GOT3 (cell line): ENCODE results near the gene JAG2.

ENCODE experiments used
- DNase-seq: peaks from one replicate; lab custom pipeline; 2025; ENCODE audit warnings: mixed read lengths; lab: John Stamatoyannopoulos, UW

The JAG2 gene

DNA sequence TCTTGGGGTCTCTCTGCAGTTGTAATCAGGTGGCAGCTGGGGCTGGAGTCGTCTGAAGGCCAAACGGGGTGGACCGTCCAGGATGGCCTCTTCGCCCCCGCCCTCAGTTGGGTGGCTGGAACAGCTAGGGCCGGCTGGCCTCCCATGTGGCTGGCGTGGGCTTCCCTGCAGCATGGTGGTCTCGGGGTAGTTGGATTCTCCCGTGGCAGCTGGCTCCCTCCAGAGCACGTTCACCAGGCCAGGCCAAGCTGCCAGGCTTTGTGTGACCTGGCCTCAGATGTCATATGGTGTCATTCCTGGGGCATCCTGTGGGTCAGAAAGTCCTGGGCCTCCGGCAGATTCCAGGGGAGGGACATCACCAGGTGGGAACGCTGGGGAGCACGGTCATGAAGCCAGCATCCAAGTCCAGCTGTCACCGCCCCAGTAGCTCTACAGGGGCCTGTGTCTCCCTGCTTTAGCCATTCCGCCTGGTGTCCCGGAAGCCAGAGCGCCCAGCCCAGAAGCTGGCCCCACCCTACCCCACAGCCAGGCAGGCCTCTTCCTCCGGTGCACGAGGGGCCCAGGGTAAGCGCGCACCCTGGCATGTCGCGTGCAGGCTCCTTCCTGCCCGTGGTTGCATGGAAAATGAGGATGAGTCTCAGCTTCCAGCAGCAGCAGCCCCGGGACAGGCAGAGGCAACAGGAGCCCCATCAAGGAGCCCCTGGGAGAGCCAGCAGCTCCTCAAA lies 13.9 kb upstream of the JAG2 start:
- no peak for DNase-seq

DNA sequence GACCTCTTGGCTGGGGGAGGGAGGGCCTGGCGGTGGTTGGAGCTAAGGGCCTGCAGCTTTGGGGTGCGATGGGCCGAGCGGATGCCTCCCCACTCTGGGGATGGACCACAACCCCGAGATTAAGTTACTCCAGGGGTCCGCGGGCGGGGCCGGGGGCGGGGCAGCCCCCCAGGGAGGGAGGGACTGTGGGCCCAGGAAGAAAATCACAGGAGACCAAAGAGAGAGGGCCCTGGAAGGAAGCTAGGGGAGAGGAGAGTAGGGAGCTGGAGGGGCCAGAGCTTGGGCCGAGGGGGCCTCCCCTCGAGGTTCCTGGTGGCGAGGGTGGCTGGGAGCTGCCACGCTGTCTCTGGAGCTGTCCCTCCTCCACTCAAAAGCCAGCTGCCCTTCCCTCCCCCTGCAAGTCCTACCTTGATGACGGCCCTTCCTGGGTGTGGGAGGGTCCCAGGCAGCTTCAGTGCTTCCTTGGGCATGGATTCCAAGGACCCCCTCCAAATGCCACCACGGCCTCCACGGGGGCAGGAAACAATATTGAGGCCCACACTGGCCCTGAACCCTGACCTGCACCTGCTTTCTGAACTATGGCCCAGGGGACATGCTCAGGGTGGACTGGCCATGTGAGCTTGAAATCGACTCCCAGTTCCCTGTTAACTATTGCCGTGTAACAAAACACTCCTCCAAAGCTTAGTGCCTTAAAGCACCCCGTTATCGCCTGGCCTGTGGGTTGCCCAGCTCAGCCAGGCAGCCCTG lies 13.1 kb upstream of the JAG2 start:
- DNase-seq = no peak

DNA sequence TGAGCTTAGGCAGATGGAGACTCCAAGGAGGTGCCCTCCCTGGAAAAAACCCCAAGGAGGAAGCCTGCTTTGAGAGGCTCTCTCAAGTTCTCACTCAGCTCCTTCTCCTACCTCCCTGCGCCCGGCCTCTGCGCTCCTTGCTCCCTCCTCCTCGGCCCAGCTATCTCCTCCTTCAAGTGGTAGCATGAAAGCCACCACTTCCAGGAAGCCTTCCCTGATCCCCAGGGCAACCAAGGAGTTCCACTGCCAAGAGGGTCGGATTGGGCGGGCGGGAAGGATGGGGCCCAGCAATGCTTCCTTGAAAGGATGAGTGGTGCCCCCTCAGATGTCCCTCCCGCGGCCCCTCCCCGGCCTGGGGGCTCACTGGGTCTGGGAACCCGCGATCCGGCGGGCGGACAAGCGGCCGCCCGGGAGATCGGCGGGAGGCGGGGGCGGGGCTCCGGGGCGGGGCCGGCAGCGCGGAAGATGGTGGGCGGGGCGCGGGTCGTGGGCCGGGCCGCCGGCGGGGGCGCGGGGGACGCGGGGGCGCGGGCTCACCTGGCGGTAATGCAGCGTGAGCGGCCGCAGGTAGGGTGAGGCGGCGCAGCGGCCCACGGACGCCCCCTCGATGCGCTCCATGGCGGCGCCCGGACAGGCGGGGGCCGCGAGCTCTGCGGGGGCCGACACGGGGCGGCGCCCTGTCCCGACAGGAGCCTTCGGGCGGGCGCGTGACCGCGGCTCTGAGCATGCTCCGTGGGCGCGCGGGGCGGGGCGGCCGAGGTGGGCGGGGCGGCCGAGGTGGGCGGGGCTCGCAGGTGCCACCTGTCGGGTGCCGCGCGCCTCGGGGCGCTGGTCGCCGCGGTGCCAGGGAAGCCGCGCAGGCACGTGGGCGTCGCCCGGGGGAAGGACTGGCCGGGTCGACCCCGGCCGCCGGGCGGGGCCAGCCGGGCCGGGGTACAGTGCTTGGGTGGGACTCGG lies 12.3 kb upstream of the JAG2 start, which contains the start of gene NUDT14:
Gene NUDT14, minus strand, starts transcription at position 721 of the 957 bp plus-strand sequence. Its CDS starts 103 bp downstream, at position 618.
- no peak for DNase-seq

GRCh38 chr14:105179191-105179590 lies 10.6 kb upstream of the JAG2 start:
- no peak for DNase-seq

DNA sequence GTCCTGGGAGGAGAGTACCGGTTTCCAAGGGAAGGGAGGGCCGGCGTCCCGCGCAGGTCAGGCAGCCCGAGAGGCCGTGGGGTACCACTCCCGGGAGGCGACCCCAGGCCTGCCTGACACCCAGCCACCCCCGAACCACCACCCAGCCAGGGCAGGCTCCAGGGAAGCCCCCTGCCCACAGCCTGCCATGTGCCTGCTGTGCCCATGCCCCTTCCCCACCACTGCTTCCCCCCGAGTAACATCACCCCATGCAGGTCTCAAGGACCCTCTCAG lies 10.2 kb upstream of the JAG2 start:
- no peak for DNase-seq

- no peak for DNase-seq
Measured at GRCh38 chr14:105178069-105178867, 9.7 kb upstream of the JAG2 start.

- no peak for DNase-seq
Measured at GRCh38 chr14:105177082-105177481, 8.5 kb upstream of the JAG2 start.

DNA sequence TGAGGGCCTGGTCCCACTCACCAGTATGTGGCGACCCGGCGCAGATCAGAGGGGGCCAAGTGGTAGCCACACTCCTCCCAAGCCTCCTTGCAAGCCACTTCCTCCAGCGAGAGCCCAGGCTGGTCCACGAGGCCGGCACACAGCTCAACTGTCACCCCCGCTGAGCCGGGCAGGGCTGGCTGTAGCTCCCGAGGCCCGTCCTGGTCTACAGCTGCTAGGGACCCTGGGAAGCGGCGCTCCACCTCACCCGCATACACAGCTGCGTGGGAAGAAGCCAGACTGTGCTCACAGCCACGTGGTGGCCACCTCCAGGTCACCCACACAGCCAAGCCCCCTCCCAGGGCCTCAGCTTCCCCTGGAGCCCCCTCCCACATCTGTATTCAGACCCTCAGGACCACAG lies 7.9 kb upstream of the JAG2 start:
- no peak for DNase-seq

DNA sequence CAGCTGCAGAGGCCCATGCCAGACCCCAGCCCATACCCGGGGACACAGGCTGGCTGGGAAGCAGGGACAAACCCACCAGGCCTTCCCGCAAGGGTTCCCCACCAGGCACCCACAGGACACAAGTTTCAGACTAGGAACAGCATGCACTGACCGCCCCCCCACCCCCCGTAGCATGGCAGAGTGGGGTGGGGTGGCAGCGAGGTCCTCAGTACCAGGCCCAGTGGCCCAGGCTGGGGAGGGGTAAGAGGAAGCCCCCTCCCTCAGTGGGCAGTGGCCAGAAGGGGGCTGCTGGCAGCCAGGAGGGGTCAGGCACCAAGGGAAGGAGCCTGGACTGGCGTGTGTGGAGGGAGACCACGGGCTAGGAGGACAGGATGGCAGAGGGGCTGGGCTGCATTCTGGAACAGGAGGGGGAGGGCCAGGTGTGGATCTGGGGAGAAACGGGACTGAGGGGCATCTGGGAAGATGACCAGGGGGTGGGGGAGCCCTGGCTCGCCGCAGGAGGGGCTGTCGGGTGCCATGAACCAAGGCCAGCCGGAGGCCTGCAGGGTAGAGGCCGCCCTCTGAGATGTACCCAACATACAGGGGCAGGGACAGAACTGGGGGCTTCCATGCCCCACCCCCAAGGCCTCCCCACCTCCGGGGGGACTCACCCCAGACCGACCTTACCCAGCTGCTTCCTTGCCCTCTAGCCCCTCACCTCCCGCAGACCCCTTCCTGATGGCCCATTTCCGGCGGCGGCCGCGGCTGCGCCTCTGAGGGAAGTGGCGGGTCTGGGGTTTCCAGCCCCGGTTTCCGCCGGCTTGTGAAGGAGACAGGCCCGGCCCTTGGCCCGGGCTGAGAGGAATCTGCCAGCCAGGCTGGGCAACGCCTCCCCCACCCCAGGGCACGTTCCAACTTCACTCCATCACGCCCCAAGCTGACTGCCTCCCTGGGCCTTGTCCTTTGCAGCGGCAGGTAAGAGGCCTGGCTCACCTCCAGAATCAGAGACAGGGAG lies 5.6 kb upstream of the JAG2 start:
- DNase-seq = no peak

- DNase-seq = no peak
Measured at GRCh38 chr14:105173145-105173544, 4.6 kb upstream of the JAG2 start.

DNA sequence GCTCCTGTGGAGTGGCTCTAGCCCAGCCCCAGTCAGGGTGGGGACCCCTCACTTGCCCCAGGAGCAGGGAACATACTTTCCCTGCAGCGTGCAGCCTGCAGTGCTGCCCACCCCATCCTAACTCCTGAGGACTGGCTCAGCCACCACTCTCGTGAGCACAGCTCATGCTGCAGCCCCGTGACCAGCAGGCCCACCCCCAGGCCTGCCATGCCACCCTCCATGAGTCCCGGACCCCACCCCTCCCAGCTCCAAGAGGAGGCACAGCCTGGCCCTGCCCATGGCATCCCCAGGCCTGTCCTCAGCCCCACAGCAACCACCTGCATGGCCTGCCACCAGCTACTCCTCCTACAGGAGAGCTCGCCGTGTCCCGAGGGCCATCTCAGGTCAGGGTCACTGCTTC lies 3.9 kb upstream of the JAG2 start:
- no peak for DNase-seq

- no peak for DNase-seq
Measured at GRCh38 chr14:105171004-105171673, 2.6 kb upstream of the JAG2 start.

GRCh38 chr14:105169776-105170655 lies 1.4 kb upstream of the JAG2 start:
- no peak for DNase-seq

DNA sequence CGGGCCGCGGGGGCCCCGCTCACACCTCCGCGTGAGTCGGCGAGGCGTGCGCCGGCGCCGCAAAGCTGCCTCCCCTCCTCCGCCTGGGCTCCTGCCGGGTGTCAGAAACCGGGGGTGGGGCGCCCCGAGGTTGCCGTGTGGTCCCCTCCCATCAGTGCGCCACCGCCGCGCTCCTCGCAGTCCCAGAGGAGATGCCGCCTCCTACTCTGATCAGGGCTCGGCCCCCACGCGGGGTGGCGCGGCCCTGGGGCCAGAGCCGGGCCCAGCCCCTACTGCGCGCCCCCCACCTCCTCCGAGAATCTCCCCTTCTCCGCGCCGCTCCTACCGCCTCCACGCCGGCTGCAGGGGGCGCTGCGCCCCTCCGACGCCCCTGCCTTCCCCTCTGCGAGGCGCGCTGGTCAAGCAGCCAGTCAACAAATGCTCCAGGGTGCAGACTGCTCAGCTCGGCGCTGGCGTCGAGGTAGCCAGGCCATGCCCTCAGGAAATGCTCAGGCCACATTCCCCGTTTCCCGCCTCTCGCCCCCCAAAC lies 467 bp upstream of the JAG2 start:
- DNase-seq = no peak

DNA sequence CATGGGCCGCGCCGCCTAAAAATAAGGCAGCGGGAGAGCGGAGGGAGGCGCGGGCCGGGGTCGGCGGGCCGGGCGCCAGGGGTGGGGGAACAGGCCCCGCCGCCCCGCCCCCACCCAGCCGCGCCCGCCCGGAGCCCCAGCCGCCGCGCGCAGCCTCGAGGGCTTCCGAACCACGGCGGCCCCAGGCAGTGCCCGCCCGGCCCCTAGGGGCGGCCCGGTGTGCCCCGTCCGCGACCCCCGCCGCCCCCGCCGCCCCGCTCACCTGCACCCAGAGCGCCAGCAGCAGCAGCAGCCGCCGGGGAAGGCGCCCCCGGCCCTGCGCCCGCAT lies 519 bp downstream of the JAG2 start:
- no peak for DNase-seq

DNA sequence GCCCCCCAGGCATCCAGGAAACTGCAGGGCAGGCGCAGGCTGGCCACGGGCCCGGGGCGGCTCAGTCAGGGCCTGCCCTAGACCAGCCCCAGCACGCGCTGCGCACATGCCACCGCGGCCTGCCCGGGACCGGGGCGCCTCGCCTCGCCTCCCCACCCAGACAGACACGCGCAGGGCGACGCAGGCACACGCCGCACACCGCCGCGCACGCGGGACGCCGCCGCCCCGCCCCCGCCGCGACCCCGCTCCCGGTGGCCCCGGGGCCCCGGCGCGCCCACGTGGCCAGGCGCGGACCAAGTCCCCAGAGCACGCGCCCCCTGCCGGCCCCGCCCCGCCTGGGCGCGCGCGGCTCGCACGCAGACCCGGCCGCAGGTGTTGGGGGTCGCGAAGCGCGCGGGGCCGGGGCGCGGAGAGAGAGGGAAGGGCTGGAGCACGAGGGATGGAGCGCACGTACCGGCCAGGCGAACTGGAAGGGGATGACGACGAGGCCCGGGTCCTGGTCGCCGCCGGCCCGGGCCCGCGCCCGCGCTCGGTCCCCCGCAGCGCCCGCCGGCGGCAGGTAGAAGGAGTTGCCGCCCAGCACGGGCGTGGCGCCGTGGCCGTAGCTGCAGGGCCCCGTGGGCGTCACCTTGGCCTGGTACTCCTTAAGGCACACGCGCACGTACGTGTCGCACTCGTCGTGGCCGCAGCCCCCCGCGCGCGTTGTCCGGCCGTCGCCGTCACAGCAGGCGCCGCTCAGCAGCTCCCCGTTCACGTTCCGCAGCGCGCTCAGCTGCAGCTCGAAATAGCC lies 1.1 kb downstream of the JAG2 start:
- DNase-seq = no peak

- no peak for DNase-seq
Measured at GRCh38 chr14:105166571-105167302, 1.8 kb downstream of the JAG2 start.
